B cell (primary cell): ENCODE results near the gene OR2M5.

Experiments used
- EZH2 ChIP-seq: IDR thresholded peaks from 2 replicates; pipeline ENCODE4 v1.6.1; 2012; ENCODE audit warnings: borderline replicate concordance, low read depth, mild to moderate bottlenecking, moderate library complexity, low read length; ENCODE audit not compliant: insufficient read depth, poor library complexity, severe bottlenecking
- TF ChIP-seq, protein P1 (sequence below): fragments of 200-600 bp; IDR thresholded peaks from one replicate; pipeline ENCODE4 v1.8.0; 2022; ENCODE audit warnings: antibody characterized with exemption, mild to moderate bottlenecking

DNA sequence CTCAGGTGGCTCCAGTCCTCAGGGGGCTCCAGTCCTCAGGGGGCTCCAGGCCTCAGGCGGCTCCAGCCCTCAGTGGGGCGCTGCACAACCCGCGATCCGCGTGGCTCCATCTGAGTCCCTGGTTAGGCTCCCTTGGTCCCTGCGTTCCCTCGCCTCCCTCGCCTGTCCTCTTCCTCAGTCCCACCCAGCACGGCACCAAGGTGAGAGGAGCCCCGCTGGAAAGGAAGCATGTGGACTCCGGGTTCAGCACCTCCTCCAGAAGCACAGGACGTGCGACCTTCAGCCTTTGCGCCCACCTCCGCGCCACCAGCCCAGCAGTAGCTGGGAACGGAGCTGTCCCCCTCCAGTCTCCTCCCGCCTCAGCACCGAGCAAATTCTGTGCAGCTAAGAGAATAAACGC lies 8.1 kb upstream of the OR2M5 start:
- TF ChIP-seq, protein P1, sequence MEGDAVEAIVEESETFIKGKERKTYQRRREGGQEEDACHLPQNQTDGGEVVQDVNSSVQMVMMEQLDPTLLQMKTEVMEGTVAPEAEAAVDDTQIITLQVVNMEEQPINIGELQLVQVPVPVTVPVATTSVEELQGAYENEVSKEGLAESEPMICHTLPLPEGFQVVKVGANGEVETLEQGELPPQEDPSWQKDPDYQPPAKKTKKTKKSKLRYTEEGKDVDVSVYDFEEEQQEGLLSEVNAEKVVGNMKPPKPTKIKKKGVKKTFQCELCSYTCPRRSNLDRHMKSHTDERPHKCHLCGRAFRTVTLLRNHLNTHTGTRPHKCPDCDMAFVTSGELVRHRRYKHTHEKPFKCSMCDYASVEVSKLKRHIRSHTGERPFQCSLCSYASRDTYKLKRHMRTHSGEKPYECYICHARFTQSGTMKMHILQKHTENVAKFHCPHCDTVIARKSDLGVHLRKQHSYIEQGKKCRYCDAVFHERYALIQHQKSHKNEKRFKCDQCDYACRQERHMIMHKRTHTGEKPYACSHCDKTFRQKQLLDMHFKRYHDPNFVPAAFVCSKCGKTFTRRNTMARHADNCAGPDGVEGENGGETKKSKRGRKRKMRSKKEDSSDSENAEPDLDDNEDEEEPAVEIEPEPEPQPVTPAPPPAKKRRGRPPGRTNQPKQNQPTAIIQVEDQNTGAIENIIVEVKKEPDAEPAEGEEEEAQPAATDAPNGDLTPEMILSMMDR = no peak
- no peak for TF ChIP-seq EZH2
